Bronchial epithelial cell (primary cell): ENCODE measurements around the gene FAM3D. TPM values are rescaled to one million over a fixed set of nuclear protein-coding genes. Genes with fewer than 3 reads are reported as not detected.

Experiments
- DNase-seq: peaks from one replicate; pipeline ENCODE4 v3.0.0-alpha.2; 2010; ENCODE audit warnings: low read depth
- FAIRE-seq: peaks from 2 replicates; lab custom pipeline; 2011; peaks lifted over from hg19 to GRCh38; lab: Jason Lieb, UNC
- H3K27me3 ChIP-seq: 2 replicates; pipeline ENCODE4 v1.5.1; 2011; ENCODE audit warnings: low read length; ENCODE audit not compliant: control insufficient read depth, insufficient read depth
- H3K36me3 ChIP-seq: 2 replicates; pipeline ENCODE4 v1.5.1; 2011; ENCODE audit warnings: low read length; ENCODE audit not compliant: control insufficient read depth, insufficient read depth
- H3K4me3 ChIP-seq: 2 replicates; pipeline ENCODE4 v1.5.1; 2011; ENCODE audit warnings: mild to moderate bottlenecking, low read depth, low read length, control low read depth
- CTCF ChIP-seq: IDR thresholded peaks from 2 replicates; pipeline ENCODE4 v1.5.1; 2011; ENCODE audit warnings: mild to moderate bottlenecking, moderate library complexity, low read length, control low read depth, inconsistent platforms; ENCODE audit not compliant: insufficient read depth, severe bottlenecking
- total RNA-seq: library from RNA; depleted of rRNA; stranded (reverse); fragments of >200 nt; gene quantifications from 2 replicates; pipeline ENCODE4 v1.2.1, GENCODE V29; 2014

FAM3D gene
- total RNA-seq, 1 donor from 2014 or later: 5.3 TPM

- H3K36me3 ChIP-seq: no peaks in the 10 kb centered on the region
- H3K4me3 ChIP-seq: no peak overlapping the region
- no peaks in the 10 kb centered on the region for H3K27me3 ChIP-seq
- no peak for DNase-seq
- no peak for FAIRE-seq
- TF ChIP-seq CTCF: no peak
These were observed 39.6 kb downstream of the FAM3D start for GRCh38 chr3:58626841-58627569.

DNA sequence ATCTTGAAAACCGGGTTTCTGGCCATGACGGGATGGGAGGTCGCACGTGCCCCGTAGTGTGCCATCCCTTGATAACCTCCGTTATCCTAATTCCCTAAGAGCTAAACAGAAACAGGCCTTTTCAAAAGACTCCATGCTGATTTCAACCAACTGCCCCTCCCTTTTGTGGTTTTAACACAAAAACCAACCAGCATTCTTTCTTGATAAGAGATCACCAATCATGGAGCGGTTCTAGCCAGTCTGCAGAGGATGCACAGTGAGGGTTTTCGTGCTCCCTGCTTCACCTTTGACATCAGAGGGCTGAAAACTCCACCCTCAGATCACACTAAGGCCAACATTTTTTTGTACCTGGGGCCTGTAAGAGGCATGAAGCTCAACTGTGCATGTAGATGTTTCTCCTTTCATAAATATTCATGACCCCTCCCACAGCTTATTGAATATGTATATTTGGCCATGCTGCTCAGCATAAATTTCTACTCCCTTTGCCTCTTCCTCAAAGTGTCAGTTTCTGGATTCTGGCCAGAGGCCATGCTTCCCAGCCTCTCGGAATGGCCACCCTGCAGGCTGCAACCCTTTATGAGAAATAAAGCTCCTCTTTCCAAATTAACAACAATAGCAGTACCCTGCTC is 41.3 kb downstream of the FAM3D start:
- TF ChIP-seq CTCF: no peak
- Histone ChIP-seq H3K36me3 (no peaks in the 10 kb centered on the region), H3K27me3 (peaks cover 2% of the 10 kb centered on the region), H3K4me3 (no peak overlapping the region)
- DNase-seq (no peak), FAIRE-seq (no peak)

DNA sequence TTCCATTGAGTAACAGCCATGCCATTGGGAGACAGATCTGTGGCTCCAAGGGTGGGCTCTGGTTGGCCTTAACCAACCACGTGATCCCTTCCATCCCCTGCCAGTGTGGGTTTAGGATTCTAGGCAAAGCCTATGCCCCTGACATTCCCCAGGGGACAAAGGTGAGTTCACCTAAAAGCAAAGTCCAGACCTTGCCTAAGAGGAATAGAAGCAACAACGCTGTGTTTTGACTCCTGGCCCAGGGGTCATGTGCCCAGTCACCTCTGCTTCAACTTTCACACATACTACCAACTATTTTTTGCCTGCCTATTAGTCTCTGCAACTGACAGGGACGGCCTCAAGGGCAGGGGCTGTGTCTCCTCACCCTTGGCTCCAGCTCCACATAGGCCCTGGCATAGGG is 42.0 kb downstream of the FAM3D start:
- no peak overlapping the region for H3K4me3 ChIP-seq
- no peaks in the 10 kb centered on the region for H3K36me3 ChIP-seq
- H3K27me3 ChIP-seq: peaks cover 2% of the 10 kb centered on the region
- peak; percentile 82 for FAIRE-seq
- DNase-seq: no peak
- TF ChIP-seq CTCF: no peak

GRCh38 chr3:58623961-58624360 is 42.6 kb downstream of the FAM3D start:
- TF ChIP-seq CTCF: no peak
- H3K36me3 ChIP-seq: no peaks in the 10 kb centered on the region
- FAIRE-seq: no peak

GRCh38 chr3:58623478-58623877 is 43.1 kb downstream of the FAM3D start:
- no peak for FAIRE-seq
- no peak for TF ChIP-seq CTCF

More at GRCh38 chr3:58623961-58624360, 42.6 kb downstream of the FAM3D start:
- DNase-seq: no peak
- Histone ChIP-seq H3K4me3 (no peak overlapping the region), H3K27me3 (peaks cover 2% of the 10 kb centered on the region)

GRCh38 chr3:58622892-58623291 is 43.7 kb downstream of the FAM3D start:
- Histone ChIP-seq H3K4me3 (no peak overlapping the region), H3K36me3 (no peaks in the 10 kb centered on the region), H3K27me3 (peaks cover 2% of the 10 kb centered on the region)
- DNase-seq (no peak), FAIRE-seq (no peak)
- TF ChIP-seq CTCF: no peak

More at GRCh38 chr3:58623478-58623877, 43.1 kb downstream of the FAM3D start:
- peaks cover 2% of the 10 kb centered on the region for H3K27me3 ChIP-seq
- no peak overlapping the region for H3K4me3 ChIP-seq
- DNase-seq: no peak
- no peaks in the 10 kb centered on the region for H3K36me3 ChIP-seq
